Mammary epithelial cell (primary cell): ENCODE data around the gene DOK1.

ENCODE experiments used
- CTCF ChIP-seq, 2 donors: IDR thresholded peaks in 1 of 2; conservative IDR thresholded peaks in 1 of 2; 2 replicates each; pipeline ENCODE4 v1.5.1; 2011 to 2012; ENCODE audit warnings: inconsistent platforms in 2 of 2, low read length in 2 of 2, mild to moderate bottlenecking in 2 of 2, control low read depth in 1 of 2, low read depth in 1 of 2; ENCODE audit not compliant: insufficient read depth in 1 of 2; ENCODE audit errors: extremely low read depth in 1 of 2
- EZH2 ChIP-seq: IDR thresholded peaks from 2 replicates; pipeline ENCODE4 v1.6.1; 2012; ENCODE audit warnings: low read length, inconsistent platforms, borderline replicate concordance

GRCh38 chr2:74505448-74506246, 48.9 kb upstream of the DOK1 start:
- TF ChIP-seq CTCF (conservative IDR thresholded peaks at IDR 0.05 in 1 of 2, IDR thresholded peaks at IDR 0.05 in 1 of 2; ENCODE audit: extremely low read depth in 1 of 2, insufficient read depth in 1 of 2, low read depth in 1 of 2, low read length in 2 of 2) = no peak
- no peak for TF ChIP-seq EZH2
